Measurements from ENCODE around the gene HOXC5.
A peak's percentile ranks its signal among the peaks of the same experiment; 100 is the strongest.
"Not testable (repeated sequence)": the region's sequence is repeated elsewhere in the genome, so short reads cannot be mapped to it uniquely, and the experiment has no call there.

The HOXC5 gene

DNA sequence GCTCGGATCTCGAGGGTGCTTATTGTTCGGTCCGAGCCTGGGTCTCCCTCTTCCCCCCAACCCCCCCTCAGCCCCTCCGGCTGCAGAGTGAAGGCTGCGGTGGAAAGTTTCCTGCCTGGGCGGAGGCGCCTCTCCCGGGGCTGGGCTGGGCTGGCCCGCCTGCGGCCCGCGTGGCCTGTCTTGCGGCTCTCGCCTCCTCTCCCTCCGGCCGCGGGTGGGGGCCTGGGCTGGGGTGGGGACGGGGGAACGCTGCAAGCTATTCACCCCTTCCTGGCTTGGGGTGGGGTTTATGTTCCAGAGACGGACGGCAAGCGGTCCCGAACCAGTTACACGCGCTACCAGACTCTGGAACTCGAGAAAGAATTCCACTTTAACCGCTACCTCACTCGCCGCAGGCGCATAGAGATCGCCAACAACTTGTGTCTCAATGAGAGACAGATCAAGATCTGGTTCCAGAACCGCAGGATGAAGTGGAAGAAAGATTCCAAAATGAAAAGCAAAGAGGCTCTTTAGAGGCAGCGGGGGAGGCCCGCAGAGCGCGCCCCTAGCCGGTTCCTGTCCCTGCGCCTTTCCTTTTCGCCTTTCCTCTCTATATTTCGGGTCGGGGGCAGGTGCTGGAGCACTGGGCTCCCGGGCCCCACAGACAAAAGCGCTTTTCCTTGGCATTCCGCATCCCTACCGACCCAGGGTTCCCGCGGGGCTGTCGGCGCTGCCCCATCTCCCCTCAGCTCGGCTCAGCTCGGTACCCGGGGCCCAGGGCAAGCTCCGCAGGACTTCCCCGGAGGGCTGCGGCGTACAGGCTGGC, 1.3 kb downstream of the HOXC5 start:
- peak; percentile 71 for DNase-seq (ENCODE audit: low spot score)

- DNase-seq (ENCODE audit: low spot score), result no peak
These were observed 2.0 kb downstream of the HOXC5 start for GRCh38 chr12:54034785-54035310.

- no peak for DNase-seq (ENCODE audit: low spot score)
These were observed 2.9 kb downstream of the HOXC5 start for GRCh38 chr12:54035568-54036264.

GRCh38 chr12:54036620-54037359, 3.9 kb downstream of the HOXC5 start:
- DNase-seq (ENCODE audit: low spot score), result no peak

GRCh38 chr12:54037360-54038283, 4.8 kb downstream of the HOXC5 start:
- no peak for DNase-seq (ENCODE audit: low spot score)

DNA sequence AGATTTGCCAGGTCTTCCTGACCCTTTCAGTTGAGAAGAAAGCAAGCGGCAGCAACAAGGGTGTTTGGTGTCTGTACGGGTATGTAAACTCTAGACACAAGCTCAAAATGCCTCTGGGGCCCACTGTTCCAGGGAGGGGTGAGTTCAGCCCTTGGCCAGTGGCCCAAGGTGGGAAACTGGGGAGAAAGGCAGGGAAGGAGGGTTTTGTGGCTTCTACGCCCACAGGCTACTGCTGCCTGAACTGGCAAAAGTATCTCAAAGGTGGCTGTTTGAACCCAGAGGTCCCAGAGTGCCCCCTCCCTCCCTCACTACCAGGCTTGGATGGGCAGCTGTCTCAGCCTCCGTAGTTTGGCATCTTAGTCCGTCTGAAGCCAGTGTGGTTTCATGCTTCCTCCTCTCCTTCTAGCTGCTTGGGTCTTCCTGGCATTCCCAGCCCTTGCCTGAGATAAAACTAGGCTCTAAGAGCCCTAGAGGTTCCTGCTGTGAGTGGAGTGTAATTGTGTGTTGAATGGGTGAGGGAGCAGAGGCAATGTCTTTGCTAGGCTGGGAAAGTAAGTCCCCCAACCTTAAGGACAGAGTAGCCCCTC, 5.5 kb downstream of the HOXC5 start:
- no peak for DNase-seq (ENCODE audit: low spot score)

- no peak for DNase-seq (ENCODE audit: low spot score)
These were observed 6.1 kb downstream of the HOXC5 start for GRCh38 chr12:54038871-54039414.

DNA sequence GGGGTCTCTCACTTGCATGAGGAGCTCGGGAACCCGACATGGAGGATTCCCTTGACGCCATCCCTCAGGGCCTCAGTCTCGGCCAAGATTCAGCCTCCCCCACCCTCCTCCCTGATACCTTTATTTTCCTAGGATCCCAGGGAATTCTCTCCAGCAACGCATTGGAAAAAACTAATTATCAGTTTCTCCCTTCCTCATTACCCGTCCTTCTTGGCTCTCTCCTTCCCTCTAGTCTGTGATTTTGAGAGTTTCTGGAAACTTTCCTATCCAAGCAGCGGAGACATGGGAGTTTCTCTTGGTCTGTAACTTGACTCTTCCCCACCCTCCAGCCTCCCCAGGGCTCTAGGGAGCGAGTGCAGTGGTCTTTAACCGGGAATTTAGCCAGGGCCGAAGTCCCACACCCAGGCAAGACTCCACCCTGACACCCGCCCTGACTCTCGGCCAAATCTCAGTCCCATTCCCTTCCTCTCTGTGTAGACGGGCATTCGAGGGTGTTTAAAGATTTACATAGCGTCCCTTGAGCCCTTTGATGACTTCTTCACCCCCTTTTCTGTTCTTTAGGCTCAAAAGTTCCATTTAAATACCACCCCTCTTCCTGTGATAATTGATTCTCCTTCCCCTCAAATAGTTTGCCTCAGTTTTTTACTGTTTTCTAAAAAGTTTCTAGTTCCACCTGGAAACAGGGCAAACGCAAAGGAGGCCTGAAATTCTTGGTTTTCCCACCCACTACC, 6.7 kb downstream of the HOXC5 start:
- no peak for DNase-seq (ENCODE audit: low spot score)

- no peak for DNase-seq (ENCODE audit: low spot score)
These were observed 7.3 kb downstream of the HOXC5 start for GRCh38 chr12:54040148-54040494.

DNA sequence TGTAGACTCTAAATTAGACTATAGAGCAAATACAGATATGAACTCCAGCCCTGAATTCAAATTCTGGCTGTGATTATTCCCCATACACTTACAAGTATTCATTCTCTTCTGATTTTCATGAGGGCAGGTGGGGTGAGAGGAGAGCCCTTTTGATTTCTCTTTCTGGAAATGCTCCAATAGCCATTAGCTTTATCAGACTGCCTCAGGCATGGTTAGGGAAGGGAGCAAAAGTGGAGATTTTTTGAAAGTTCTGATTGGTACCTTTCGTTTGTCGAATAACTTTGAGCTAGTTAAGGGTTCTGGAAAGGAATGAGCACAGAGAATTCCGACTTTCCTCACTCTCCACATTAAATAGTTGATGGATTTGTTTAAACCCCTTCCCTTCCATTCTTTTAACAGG, 7.8 kb downstream of the HOXC5 start:
- no peak for DNase-seq (ENCODE audit: low spot score)

DNA sequence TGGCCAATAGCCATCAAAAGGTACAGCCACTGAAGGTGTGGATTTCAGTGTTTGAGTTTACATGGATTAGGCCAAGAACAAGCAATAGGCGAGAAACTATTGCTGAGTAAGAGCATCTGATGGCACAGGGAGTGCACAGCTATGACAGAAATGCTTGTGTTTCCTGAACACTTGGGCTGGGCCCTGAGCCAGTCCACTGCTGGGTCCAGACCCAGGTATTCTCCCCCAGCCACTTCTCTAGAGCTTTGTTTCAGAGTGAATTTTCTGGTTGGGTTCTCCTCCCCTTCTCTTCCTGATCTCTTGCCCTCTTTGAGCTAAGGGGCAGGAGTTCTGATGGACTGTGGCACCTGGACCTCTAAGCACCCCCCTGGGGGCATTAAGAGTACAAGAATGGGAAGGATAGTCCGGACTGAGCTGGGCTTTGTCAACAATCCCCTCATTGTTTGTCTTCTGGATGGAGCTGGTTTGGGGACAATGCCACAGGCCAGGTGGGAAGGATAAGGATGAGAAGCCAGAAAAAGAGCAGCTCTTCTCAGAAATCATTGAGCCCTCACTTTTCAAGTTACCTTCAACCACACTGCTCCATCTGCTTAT, 8.3 kb downstream of the HOXC5 start:
- no peak for DNase-seq (ENCODE audit: low spot score)

GRCh38 chr12:54042033-54042432, 9.2 kb downstream of the HOXC5 start:
- DNase-seq (ENCODE audit: low spot score), result not testable (repeated sequence)

DNA sequence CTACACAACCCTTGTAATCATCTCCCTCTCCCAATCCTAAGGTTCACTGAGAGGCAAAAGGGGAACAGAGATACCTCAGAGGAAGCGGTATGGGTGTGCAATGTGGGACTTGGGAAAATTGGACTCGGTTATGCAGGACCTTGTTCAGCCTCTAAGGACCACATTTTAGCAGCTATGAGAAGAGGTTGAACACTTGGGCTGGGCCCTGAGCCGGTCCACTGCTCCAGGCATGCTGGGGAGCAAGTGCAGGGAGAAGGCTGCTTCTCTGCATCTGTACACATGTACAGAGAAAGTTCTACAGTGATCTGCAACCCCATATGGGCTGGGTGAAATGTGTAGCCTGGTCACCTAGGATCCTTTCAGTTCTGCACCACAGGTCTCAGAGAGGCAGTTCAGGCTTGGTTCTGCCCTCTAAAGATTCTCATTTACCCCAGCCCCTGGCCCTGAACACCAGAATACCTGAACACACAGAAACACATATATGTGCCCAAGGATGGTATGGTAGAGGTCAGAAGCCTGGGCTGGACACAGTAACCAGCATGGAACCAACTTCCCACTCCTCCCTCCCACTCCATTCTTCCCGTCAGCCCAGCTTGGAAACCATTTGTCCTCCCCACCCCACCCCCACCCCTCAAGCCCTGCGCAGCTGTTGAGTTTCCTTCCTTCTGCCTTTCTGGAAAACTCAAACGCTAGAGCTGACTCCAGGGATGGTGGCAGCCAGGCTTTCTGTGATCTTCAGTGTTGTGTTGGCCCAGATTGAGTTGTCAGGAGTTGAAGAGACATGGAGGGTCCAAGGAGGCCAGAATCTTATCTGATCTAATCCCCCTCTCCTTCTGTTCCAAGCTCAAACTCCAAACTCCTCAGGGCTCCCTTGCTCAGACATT, 10.4 kb downstream of the HOXC5 start:
- no peak for DNase-seq (ENCODE audit: low spot score)

DNA sequence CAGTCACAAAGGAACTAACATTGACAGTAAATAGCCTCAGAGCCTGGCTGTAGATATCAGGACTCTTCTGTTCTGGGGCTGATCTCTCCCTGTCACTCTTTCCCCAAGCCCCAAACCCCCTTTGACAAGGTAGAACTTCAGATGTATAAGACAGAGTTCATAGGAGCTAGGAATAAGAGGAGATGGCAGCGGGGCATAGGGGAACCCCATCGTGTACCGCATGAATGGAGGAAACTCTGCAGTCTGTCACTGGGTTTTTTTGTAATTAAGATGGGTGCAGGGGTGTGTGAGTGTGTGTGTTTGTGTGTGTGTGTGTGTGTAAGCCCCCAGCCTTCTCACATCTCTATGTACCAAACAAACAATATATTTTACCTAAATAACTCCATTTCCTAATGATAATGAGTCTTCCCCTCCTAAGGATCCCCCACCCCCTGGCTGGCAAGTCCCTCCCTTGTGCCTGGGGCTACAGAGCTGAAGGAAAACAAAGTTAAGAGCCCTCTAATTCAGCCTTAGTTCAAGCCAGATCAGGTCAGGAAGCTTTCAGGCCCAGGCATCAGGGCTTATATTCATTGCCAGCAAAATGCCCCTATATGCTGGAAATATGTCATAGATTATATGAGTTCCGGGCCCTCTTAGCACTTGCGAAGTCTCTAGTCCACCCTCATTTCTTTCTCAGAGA, 11.7 kb downstream of the HOXC5 start:
- no peak for DNase-seq (ENCODE audit: low spot score)

DNA sequence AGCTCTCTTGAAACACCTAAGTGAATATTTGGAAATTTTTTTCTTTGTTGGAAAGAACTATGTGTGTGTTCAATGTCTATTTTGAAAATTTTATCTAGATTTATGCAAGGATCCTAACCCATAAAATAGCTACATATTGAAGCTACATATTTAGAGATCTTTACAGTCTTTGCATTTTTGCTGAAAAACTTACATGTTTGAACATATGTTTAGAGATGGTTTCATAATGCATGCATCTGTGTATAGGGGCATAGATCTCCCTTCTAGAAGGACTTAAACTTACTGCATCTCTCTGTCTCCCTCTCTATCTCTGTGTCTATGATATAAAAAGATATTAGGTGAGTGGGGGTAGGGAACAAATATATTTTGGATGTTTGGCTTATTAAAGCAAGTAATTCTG, 12.6 kb downstream of the HOXC5 start:
- DNase-seq (ENCODE audit: low spot score), result no peak

- no peak for DNase-seq (ENCODE audit: low spot score)
These were observed 13.1 kb downstream of the HOXC5 start for GRCh38 chr12:54045868-54046521.

- DNase-seq (ENCODE audit: low spot score), result no peak
These were observed 13.9 kb downstream of the HOXC5 start for GRCh38 chr12:54046809-54047159.
